ENCODE measurements around the gene CLCNKB. TPM values are rescaled to one million over a fixed set of nuclear protein-coding genes. Genes with fewer than 3 reads are reported as not detected.

CLCNKB gene
- total and polyA plus RNA-seq, 2 of the 13 experiments (the other 11 are each of a cell fraction or from before 2014, with no cell fraction given): 0.04 TPM; not detected in 1

- peaks cover 2 to 43% of the 10 kb centered on the region in 2 experiments; a peak in 3 of 5 replicates for H3K27me3 ChIP-seq (ENCODE audit: control insufficient read depth in 1 of 2, insufficient read depth in 2 of 2, low read length in 2 of 2)
- H3K79me2 ChIP-seq (ENCODE audit: insufficient read depth, low read length): no peaks in the 10 kb centered on the region
- ChIA-PET CTCF (ENCODE audit: low intra/inter-chr PET ratio, low total read pairs) (no interaction called here), POLR2A (no interaction called here)
- peak overlapping the region; percentile 71 for H3K4me2 ChIP-seq (ENCODE audit: low read depth, low read length)
- H4K20me1 ChIP-seq (ENCODE audit: insufficient read depth, low read length): peaks cover 17% of the 10 kb centered on the region; the same call in 1 of the 2 replicates
- in situ Hi-C loops (cut with HindIII; ENCODE audit: extremely low pct_ligation_motif_present, low pct_unique_long_range_greater_than_20kb) (loop anchor here (5.0 kb wide), 1 partner anchor 35 kb away; no protein-coding TSS in a partner anchor), intact Hi-C loops (cut with micrococcal nuclease; ENCODE audit: unreplicated experiment) (no loop called here)
- no peak overlapping the region for H2AFZ ChIP-seq (ENCODE audit: low read length)
- FAIRE-seq (no peak), ATAC-seq (peak; percentile 44), DNase-seq (ENCODE audit: low spot score) (peak; percentile 72)
- peaks cover 67% of the 10 kb centered on the region for H3K4me1 ChIP-seq (ENCODE audit: insufficient read depth, low read length)
- peak overlapping the region; percentile 7 for H3K27ac ChIP-seq (ENCODE audit: extremely low read length, insufficient read depth, low read length)
- WGBS (ENCODE audit: low lambda C conversion rate): 14% methylated on average over 7 of the region's 36 CpGs
- no TSS peak for BruUV-seq (replicated peaks)
- H3K9me3 ChIP-seq (ENCODE audit: low read length): no peaks in the 10 kb centered on the region
- peak overlapping the region; percentile 56 to 63 (median 60) for H3K4me3 ChIP-seq (replicated peaks in 1 of 3; ENCODE audit: insufficient read depth in 1 of 3, low read depth in 2 of 3, low read length in 3 of 3)
- H3K36me3 ChIP-seq (replicated peaks in 1 of 2; ENCODE audit: control insufficient read depth in 1 of 2, insufficient read depth in 2 of 2, low read length in 2 of 2): no peaks in the 10 kb centered on the region
- peak overlapping the region; percentile 53; the same call in 1 of the 2 replicates for H3K9ac ChIP-seq (ENCODE audit: insufficient read depth, low read depth, low read length)
- peak; percentile 56 for TF ChIP-seq AGO2 (optimal IDR thresholded peaks at IDR 0.05; ENCODE audit: low read depth, low read length)
- TF ChIP-seq ZMYM3 (CRISPR knock-in tag; IDR thresholded peaks at IDR 0.05): peak; percentile 97
- TF ChIP-seq ATAD3A (CRISPR knock-in tag; IDR thresholded peaks at IDR 0.05): no peak
- TF ChIP-seq, protein P1, sequence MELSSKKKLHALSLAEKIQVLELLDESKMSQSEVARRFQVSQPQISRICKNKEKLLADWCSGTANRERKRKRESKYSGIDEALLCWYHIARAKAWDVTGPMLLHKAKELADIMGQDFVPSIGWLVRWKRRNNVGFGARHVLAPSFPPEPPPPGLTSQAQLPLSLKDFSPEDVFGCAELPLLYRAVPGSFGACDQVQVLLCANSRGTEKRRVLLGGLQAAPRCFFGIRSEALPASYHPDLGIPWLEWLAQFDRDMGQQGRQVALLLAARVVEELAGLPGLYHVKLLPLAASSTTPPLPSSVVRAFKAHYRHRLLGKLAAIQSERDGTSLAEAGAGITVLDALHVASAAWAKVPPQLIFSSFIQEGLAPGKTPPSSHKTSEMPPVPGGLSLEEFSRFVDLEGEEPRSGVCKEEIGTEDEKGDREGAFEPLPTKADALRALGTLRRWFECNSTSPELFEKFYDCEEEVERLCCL (CRISPR knock-in tag; IDR thresholded peaks at IDR 0.05; ENCODE audit: borderline replicate concordance): no peak
- no peak for TF ChIP-seq SP1 (IDR thresholded peaks at IDR 0.05)
- peak; percentile 17; the same call in 1 of the 2 replicates for TF ChIP-seq SP1 (CRISPR knock-in tag; IDR thresholded peaks at IDR 0.05)
- TF ChIP-seq SPEN (CRISPR knock-in tag; IDR thresholded peaks at IDR 0.05; ENCODE audit: low read depth): peak; percentile 59
- TF ChIP-seq ZNF777 (CRISPR knock-in tag; IDR thresholded peaks at IDR 0.05): peak; percentile 62; the same call in 1 of the 2 replicates
- peak; percentile 51 for TF ChIP-seq CTCF (CRISPR knock-in tag; IDR thresholded peaks at IDR 0.05)
- peak; percentile 67 for TF ChIP-seq RARA (CRISPR knock-in tag; IDR thresholded peaks at IDR 0.05)
- peak; percentile 58; the same call in 1 of the 2 replicates for TF ChIP-seq NAIF1 (CRISPR knock-in tag; IDR thresholded peaks at IDR 0.05; ENCODE audit: borderline replicate concordance)
- peak; percentile 59 for TF ChIP-seq PAXIP1 (CRISPR knock-in tag; conservative IDR thresholded peaks at IDR 0.05)
- peak; percentile 42; the same call in 1 of the 2 replicates for TF ChIP-seq SIN3A (IDR thresholded peaks at IDR 0.05; ENCODE audit: borderline replicate concordance, low read depth, low read length)
- TF ChIP-seq MAZ (IDR thresholded peaks at IDR 0.05; ENCODE audit: borderline replicate concordance, low read depth, low read length): no peak
- peak; percentile 64; the same call in 1 of the 2 replicates for TF ChIP-seq MAZ (CRISPR knock-in tag; IDR thresholded peaks at IDR 0.05; ENCODE audit: low read depth)
- no peak for TF ChIP-seq GMEB2 (CRISPR knock-in tag; IDR thresholded peaks at IDR 0.05; ENCODE audit: low read depth)
These were observed 30.9 kb upstream of the CLCNKB start for GRCh38 chr1:16012590-16013219.

Measured in HepG2 (cell line).